ENCODE results near the gene VPS13A.
"Not testable (repeated sequence)": the region's sequence is repeated elsewhere in the genome, so short reads cannot be mapped to it uniquely, and the experiment has no call there.

VPS13A gene

GRCh38 chr9:77307166-77307565 is 129.8 kb downstream of the VPS13A start:
- no peak for DNase-seq

GRCh38 chr9:77316058-77316457 is 138.7 kb downstream of the VPS13A start:
- no peak for DNase-seq

GRCh38 chr9:77325058-77325457 is 147.7 kb downstream of the VPS13A start:
- no peak for DNase-seq

- no peak for DNase-seq
Observed at GRCh38 chr9:77328102-77328501, 150.8 kb downstream of the VPS13A start.

- no peak for DNase-seq
Observed at GRCh38 chr9:77370064-77370463, 192.7 kb downstream of the VPS13A start.

GRCh38 chr9:77374266-77374665 is 196.9 kb downstream of the VPS13A start:
- DNase-seq, result no peak

GRCh38 chr9:77375956-77376532 is 198.7 kb downstream of the VPS13A start:
- no peak for DNase-seq

GRCh38 chr9:77384406-77384805 is 207.1 kb downstream of the VPS13A start:
- no peak for DNase-seq

- no peak for DNase-seq
Observed at GRCh38 chr9:77386187-77386586, 208.9 kb downstream of the VPS13A start.

GRCh38 chr9:77391834-77392233 is 214.5 kb downstream of the VPS13A start:
- DNase-seq, result no peak

- no peak for DNase-seq
Observed at GRCh38 chr9:77392328-77392727, 215.0 kb downstream of the VPS13A start.

- not testable (repeated sequence) for DNase-seq
Observed at GRCh38 chr9:77398581-77398980, 221.2 kb downstream of the VPS13A start.

GRCh38 chr9:77399964-77400363 is 222.6 kb downstream of the VPS13A start:
- no peak for DNase-seq

GRCh38 chr9:77402286-77402685 is 225.0 kb downstream of the VPS13A start:
- no peak for DNase-seq

GRCh38 chr9:77403239-77403638 is 225.9 kb downstream of the VPS13A start:
- DNase-seq, result no peak

- not testable (repeated sequence) for DNase-seq
Observed at GRCh38 chr9:77408521-77408920, 231.2 kb downstream of the VPS13A start.

- no peak for DNase-seq
Observed at GRCh38 chr9:77417566-77417965, 240.2 kb downstream of the VPS13A start.

GRCh38 chr9:77418226-77418625 is 240.9 kb downstream of the VPS13A start:
- no peak for DNase-seq

- no peak for DNase-seq
Observed at GRCh38 chr9:77420641-77421040, 243.3 kb downstream of the VPS13A start.

GRCh38 chr9:77421506-77422265 is 244.4 kb downstream of the VPS13A start:
- no peak for DNase-seq

- no peak for DNase-seq
Observed at GRCh38 chr9:77422969-77423368, 245.6 kb downstream of the VPS13A start.

- DNase-seq, result no peak
Observed at GRCh38 chr9:77423841-77424240, 246.5 kb downstream of the VPS13A start.

- DNase-seq, result no peak
Observed at GRCh38 chr9:77424993-77425392, 247.7 kb downstream of the VPS13A start.

- no peak for DNase-seq
Observed at GRCh38 chr9:77426712-77427111, 249.4 kb downstream of the VPS13A start.

Measured in activated naive CD4-positive, alpha-beta T cell treated with anti-CD3 and anti-CD28 coated beads, Interleukin-2, amount 50 U/mL, for 16 hours (primary cell).